K562 (cell line): ENCODE results near the gene AP3S2.
"Not testable (repeated sequence)": the region's sequence is repeated elsewhere in the genome, so short reads cannot be mapped to it uniquely, and the experiment has no call there.

Source experiments
- CEBPZ ChIP-seq: fragments of 150-350 bp; IDR thresholded peaks from 2 replicates; pipeline ENCODE4 v1.6.1; 2014; ENCODE audit warnings: low read depth, mild to moderate bottlenecking, low read length, borderline replicate concordance
- LEF1 ChIP-seq: fragments of 450-650 bp; IDR thresholded peaks from 2 replicates; pipeline ENCODE4 v1.6.1; 2016; ENCODE audit warnings: mild to moderate bottlenecking
- THAP7 ChIP-seq: fragments of 250-450 bp; sonication (Bioruptor Pico); IDR thresholded peaks from 2 replicates; pipeline ENCODE4 v1.5.0; 2021
- ZKSCAN8 ChIP-seq: fragments of 200-800 bp; sonication (Bioruptor generic); IDR thresholded peaks from 2 replicates; pipeline ENCODE4 v1.6.1; 2016; ENCODE audit warnings: missing genetic modification characterization, missing compliant biosample characterization

GRCh38 chr15:89788585-89788984 is 105.2 kb downstream of the AP3S2 start:
- not testable (repeated sequence) for TF ChIP-seq ZKSCAN8 (CRISPR knock-in tag); LEF1; CEBPZ; THAP7 (CRISPR knock-in tag)
